OCI-LY3 (cell line): ENCODE data around the gene CMSS1.

Source experiments
- CTCF ChIP-seq: fragments of 200-600, 300-600 bp; sonication (generic); IDR thresholded peaks from 2 replicates; pipeline ENCODE4 v1.5.1; 2014; ENCODE audit warnings: antibody characterized with exemption, low read length, low read depth
- EZH2phosphoT487 ChIP-seq: fragments of 200-600 bp; shearing (Covaris generic); IDR thresholded peaks from 2 replicates; pipeline ENCODE4 v1.6.1; 2018; ENCODE audit warnings: antibody characterized with exemption, mixed run types, low read depth

DNA sequence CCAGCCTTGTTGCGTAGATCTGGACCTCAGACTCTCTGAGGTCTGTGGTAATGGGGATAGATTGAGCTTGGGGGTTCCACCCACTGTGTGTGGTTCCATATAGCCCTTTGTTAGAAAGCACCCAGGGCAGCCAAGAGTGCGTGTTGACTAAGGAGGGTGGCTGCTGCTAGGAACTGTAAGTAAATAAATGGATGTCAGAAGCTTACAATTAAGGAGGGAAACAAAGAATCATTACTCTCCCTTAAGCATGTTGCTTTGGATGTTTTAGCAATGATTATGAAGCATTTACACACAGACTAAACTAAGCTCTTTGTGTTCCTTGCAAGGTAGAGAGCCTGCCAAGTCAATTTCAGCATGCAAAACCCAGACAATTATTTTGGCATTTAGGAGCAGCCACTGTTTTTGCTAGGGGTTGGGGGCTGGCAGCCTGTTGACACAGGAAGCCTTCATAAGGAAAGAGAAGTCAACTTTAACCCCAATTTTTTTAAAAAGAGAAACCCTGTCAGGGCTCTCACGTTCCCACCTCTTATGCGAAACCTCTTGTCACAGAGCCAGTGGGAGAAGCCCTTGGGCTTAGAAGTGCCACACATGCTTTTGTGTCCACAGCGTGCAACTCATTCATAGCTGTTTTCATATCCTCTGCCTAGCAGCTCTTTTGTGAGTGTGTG, 127.8 kb downstream of the CMSS1 start:
- TF ChIP-seq CTCF (no peak), EZH2phosphoT487 (no peak)
